Stimulated activated naive B cell treated with anti-CD40 and anti-IgM and Interleukin-4, amounts not matched to agents 10 μg/mL and 1 μg/mL and 100 μg/mL, for 72 hours (primary cell): ENCODE data around the gene TOM1L2.

Source experiments
- ATAC-seq, 2 donors: fragments of 150-1000 bp; cut with Tn5 transposase; replicated peaks; 2 replicates each; pipeline ENCODE4 v1.10.0; 2021; ENCODE audit warnings: moderate library complexity in 1 of 2
- DNase-seq: peaks from one replicate; pipeline ENCODE4 v3.0.0; 2021
- H3K27ac Mint-ChIP-seq: one replicate; pipeline ENCODE4 v1.8.0; 2022; ENCODE audit warnings: mild to moderate bottlenecking, mixed read lengths
- H3K27me3 Mint-ChIP-seq, 2 donors: one replicate each; pipeline ENCODE4 v1.8.0; 2022; ENCODE audit warnings: mixed read lengths in 2 of 2
- H3K36me3 Mint-ChIP-seq, 2 donors: one replicate each; pipeline ENCODE4 v1.8.0; 2022; ENCODE audit warnings: mixed read lengths in 2 of 2, mild to moderate bottlenecking in 1 of 2
- H3K4me1 Mint-ChIP-seq, 2 donors: one replicate each; pipeline ENCODE4 v1.8.0; 2022; ENCODE audit warnings: mixed read lengths in 2 of 2, mild to moderate bottlenecking in 1 of 2
- H3K4me3 Mint-ChIP-seq, 2 donors: one replicate each; pipeline ENCODE4 v1.8.0; 2022; ENCODE audit warnings: mild to moderate bottlenecking in 2 of 2, mixed read lengths in 2 of 2, moderate library complexity in 1 of 2
- H3K9me3 Mint-ChIP-seq, 2 donors: one replicate each; pipeline ENCODE4 v1.8.0; 2022; ENCODE audit warnings: mixed read lengths in 2 of 2, mild to moderate bottlenecking in 1 of 2

TOM1L2 gene

DNA sequence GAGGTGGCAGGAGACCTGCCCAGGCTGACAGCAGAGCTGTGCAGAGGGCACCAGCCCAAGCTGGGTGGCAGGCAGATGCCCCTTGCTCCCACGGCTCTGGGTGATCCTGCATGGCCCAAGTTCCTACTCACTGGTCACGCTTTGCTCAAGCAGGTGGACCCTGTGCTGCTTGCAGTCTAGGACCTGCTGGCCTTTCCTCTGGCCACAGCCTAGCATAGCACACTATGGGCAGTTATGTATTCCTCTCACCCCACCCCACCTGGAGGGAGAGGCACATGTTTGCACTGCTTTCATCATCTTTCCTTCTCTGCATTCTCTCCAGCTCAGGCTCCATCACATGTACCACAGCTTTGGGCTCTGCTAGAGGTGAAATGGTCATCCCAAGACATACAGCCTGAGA is 115.8 kb downstream of the TOM1L2 start:
- no peak overlapping the region for H3K4me3 Mint-ChIP-seq
- DNase-seq (no peak), ATAC-seq (no peak)
- H3K9me3 Mint-ChIP-seq: no peaks in the 10 kb centered on the region
- no peaks in the 10 kb centered on the region for H3K27me3 Mint-ChIP-seq
- H3K36me3 Mint-ChIP-seq: no peaks in the 10 kb centered on the region
- H3K4me1 Mint-ChIP-seq: peaks cover 8 to 14% of the 10 kb centered on the region in 2 donors
- no peak overlapping the region for H3K27ac Mint-ChIP-seq

GRCh38 chr17:17855976-17856375 is 116.2 kb downstream of the TOM1L2 start:
- ATAC-seq (no peak), DNase-seq (no peak)
- no peaks in the 10 kb centered on the region for H3K36me3 Mint-ChIP-seq
- H3K27ac Mint-ChIP-seq: no peak overlapping the region
- H3K9me3 Mint-ChIP-seq: no peaks in the 10 kb centered on the region
- no peaks in the 10 kb centered on the region for H3K27me3 Mint-ChIP-seq
- H3K4me3 Mint-ChIP-seq: no peak overlapping the region
- H3K4me1 Mint-ChIP-seq: peaks cover 11 to 18% of the 10 kb centered on the region in 2 donors

DNA sequence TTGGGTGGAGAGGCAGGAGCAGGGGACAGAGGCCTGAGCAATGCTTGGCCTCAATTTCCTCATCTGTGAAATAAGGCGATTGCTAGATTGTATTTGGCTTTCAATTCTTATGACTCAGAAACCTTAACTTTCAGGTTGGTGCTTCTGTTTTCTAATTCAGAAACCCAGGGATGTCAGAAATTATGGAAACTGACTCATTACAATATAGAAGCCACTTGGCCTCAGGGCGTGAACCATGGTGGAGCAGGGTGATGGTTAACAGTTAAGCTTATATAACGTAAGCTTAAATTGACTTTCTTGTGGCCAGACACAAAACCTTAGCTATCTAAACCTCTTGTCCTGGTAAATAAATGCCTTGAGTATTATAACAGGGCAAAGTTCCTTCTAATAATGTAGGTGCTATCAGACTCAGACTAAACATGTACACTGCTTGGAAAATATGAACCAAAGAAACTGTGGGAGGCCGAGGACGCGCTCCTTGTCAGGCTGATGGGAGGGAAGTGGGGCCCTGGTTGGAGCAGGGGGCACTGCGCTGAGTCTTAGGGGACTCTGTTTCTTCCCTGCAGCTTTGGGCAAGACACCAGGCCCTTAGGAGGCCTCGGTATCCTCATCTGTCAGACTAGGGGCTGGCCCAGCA is 118.3 kb downstream of the TOM1L2 start:
- no peak for DNase-seq
- Mint-ChIP-seq H3K27me3 (no peaks in the 10 kb centered on the region), H3K4me1 (peaks cover 26 to 39% of the 10 kb centered on the region in 2 donors)

GRCh38 chr17:17852930-17853329 is 119.3 kb downstream of the TOM1L2 start:
- Mint-ChIP-seq H3K4me3 (no peak overlapping the region), H3K27ac (no peak overlapping the region), H3K4me1 (peaks cover 31 to 46% of the 10 kb centered on the region in 2 donors)

More for the DNA sequence above, 118.3 kb downstream of the TOM1L2 start:
- Mint-ChIP-seq H3K36me3 (peaks cover 0 to 2% of the 10 kb centered on the region in 2 donors), H3K4me3 (no peak overlapping the region), H3K27ac (peak overlapping the region; percentile 25), H3K9me3 (no peaks in the 10 kb centered on the region)
- peak in 1 of 2 donors; percentile 44 for ATAC-seq

GRCh38 chr17:17851103-17852002 is 120.8 kb downstream of the TOM1L2 start:
- ATAC-seq: no peak
- Mint-ChIP-seq H3K36me3 (peaks cover 0 to 2% of the 10 kb centered on the region in 2 donors), H3K9me3 (no peaks in the 10 kb centered on the region), H3K4me1 (peaks cover 31 to 53% of the 10 kb centered on the region in 2 donors), H3K4me3 (no peak overlapping the region), H3K27ac (no peak overlapping the region), H3K27me3 (no peaks in the 10 kb centered on the region)
- no peak for DNase-seq

More at GRCh38 chr17:17852930-17853329, 119.3 kb downstream of the TOM1L2 start:
- no peaks in the 10 kb centered on the region for H3K27me3 Mint-ChIP-seq
- peaks cover 0 to 2% of the 10 kb centered on the region in 2 donors for H3K36me3 Mint-ChIP-seq
- ATAC-seq: no peak
- H3K9me3 Mint-ChIP-seq: no peaks in the 10 kb centered on the region
- DNase-seq: no peak

GRCh38 chr17:17849845-17850373 is 122.3 kb downstream of the TOM1L2 start:
- DNase-seq: no peak

GRCh38 chr17:17849147-17849820 is 122.9 kb downstream of the TOM1L2 start:
- ATAC-seq (peak; percentile 84 to 85), DNase-seq (no peak)
- peaks cover 30 to 53% of the 10 kb centered on the region in 2 donors for H3K4me1 Mint-ChIP-seq
- H3K27me3 Mint-ChIP-seq: no peaks in the 10 kb centered on the region
- H3K9me3 Mint-ChIP-seq: no peaks in the 10 kb centered on the region
- peaks cover 0 to 2% of the 10 kb centered on the region in 2 donors for H3K36me3 Mint-ChIP-seq
- peak overlapping the region in 1 of 2 donors; percentile 40 for H3K4me3 Mint-ChIP-seq
- peak overlapping the region; percentile 85 for H3K27ac Mint-ChIP-seq

More at GRCh38 chr17:17849845-17850373, 122.3 kb downstream of the TOM1L2 start:
- Mint-ChIP-seq H3K4me1 (peaks cover 30 to 53% of the 10 kb centered on the region in 2 donors), H3K4me3 (no peak overlapping the region), H3K36me3 (peaks cover 0 to 2% of the 10 kb centered on the region in 2 donors), H3K27me3 (no peaks in the 10 kb centered on the region), H3K27ac (peak overlapping the region; percentile 85), H3K9me3 (no peaks in the 10 kb centered on the region)
- ATAC-seq: peak; percentile 74 to 76

DNA sequence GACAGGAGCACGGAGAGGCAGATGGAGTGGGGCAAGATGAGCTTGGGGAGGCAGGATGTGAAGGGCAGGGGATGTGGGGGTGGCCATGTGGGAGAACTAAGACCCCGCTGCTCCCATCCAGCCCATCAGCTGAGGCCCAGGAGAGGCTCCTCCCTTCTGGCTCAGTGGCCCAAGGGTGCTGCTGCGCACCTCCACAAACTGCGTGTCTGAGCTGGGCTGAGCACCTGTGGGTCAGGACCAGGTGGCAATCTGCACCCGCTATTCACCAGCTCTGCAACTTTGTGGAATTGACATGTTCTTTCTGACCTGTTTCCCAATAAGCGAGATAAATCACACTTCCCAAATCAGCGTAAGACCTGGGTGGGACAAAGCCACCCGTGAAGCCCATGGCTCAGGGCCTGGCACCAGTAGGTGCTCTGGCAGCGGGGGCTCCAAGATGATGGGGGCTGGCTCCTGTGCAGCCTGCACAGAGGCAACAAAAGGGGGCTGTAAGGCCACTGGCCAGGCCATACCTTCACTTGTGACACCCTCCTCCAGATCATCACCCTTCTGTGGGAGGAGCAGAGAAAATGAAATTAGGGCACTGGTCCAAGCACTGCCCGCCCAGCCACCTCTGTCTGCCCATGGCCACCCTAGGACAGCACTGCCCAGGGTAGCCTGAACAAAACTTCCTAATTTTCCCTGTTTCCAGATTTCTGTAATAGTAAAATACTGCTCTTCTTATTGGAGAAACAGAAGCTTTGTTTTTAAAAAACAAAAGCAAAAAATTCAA is 123.7 kb downstream of the TOM1L2 start:
- peak overlapping the region; percentile 56 for H3K27ac Mint-ChIP-seq
- no peak for DNase-seq
- ATAC-seq: no peak
- no peaks in the 10 kb centered on the region for H3K9me3 Mint-ChIP-seq
- H3K27me3 Mint-ChIP-seq: no peaks in the 10 kb centered on the region
- H3K36me3 Mint-ChIP-seq: peaks cover 0 to 2% of the 10 kb centered on the region in 2 donors
- peaks cover 30 to 51% of the 10 kb centered on the region in 2 donors for H3K4me1 Mint-ChIP-seq
- peak overlapping the region in 1 of 2 donors; percentile 13 for H3K4me3 Mint-ChIP-seq

GRCh38 chr17:17847726-17848125 is 124.5 kb downstream of the TOM1L2 start:
- Mint-ChIP-seq H3K27ac (no peak overlapping the region), H3K4me1 (peaks cover 30 to 48% of the 10 kb centered on the region in 2 donors), H3K9me3 (no peaks in the 10 kb centered on the region), H3K36me3 (peaks cover 0 to 2% of the 10 kb centered on the region in 2 donors), H3K27me3 (no peaks in the 10 kb centered on the region), H3K4me3 (no peak overlapping the region)
- ATAC-seq (no peak), DNase-seq (no peak)

DNA sequence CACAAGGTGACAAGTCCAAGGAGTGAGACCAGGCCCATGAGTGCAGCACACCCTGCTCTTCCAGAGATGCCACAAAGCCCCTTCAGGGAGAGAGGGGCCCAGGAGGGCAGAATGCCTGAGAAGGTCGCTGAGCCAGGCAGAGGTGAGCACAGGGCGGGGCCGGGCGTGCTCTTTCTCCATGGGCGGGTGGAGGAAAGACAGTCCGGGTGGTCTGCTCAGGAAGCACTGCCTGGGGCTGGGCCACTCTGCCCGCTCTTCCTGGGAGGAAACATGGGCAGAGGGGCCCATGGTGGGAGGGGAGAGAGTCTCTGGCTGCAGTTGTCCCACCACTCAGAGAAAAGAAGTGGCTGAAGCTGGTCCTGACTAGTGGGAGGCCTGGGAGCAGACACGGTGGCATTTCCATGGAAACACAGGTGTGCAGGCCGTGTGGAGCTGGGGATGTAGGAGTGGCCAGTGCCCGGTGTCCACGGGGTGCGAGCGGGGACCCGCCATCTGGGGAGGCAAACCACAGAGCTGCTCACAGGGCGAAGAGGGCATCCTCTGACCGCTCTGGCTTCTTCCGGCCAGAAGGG is 125.0 kb downstream of the TOM1L2 start:
- peaks cover 0 to 2% of the 10 kb centered on the region in 2 donors for H3K36me3 Mint-ChIP-seq
- H3K4me1 Mint-ChIP-seq: peaks cover 30 to 47% of the 10 kb centered on the region in 2 donors
- H3K4me3 Mint-ChIP-seq: no peak overlapping the region
- peak overlapping the region; percentile 51 for H3K27ac Mint-ChIP-seq
- ATAC-seq: no peak
- H3K9me3 Mint-ChIP-seq: no peaks in the 10 kb centered on the region
- no peaks in the 10 kb centered on the region for H3K27me3 Mint-ChIP-seq
- no peak for DNase-seq

DNA sequence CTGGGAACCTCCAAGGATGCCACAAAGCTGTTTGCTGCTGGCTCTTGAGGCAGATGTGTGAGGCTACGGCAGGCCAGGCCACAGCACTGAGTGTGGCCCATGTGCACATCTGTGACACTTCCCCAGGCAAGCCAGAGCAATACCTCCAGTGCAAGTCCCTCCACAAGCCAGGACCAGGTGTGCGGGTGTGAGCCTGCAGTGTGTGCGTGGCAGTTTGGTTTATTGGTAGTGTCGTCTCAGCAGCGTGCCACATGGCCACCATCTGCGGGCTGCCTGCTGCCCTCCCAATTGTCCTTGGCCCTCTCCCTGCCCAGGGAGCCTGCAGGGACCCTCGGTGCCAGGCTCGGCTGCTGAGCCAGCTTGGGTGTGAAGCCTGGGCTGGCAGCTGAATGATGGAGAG is 125.6 kb downstream of the TOM1L2 start:
- DNase-seq: no peak
- Mint-ChIP-seq H3K27ac (peak overlapping the region; percentile 51), H3K36me3 (peaks cover 0 to 2% of the 10 kb centered on the region in 2 donors), H3K4me3 (no peak overlapping the region), H3K27me3 (no peaks in the 10 kb centered on the region), H3K9me3 (no peaks in the 10 kb centered on the region), H3K4me1 (peaks cover 26 to 46% of the 10 kb centered on the region in 2 donors)
- no peak for ATAC-seq

GRCh38 chr17:17846003-17846402 is 126.2 kb downstream of the TOM1L2 start:
- ATAC-seq (no peak), DNase-seq (no peak)
- Mint-ChIP-seq H3K27me3 (no peaks in the 10 kb centered on the region), H3K9me3 (no peaks in the 10 kb centered on the region), H3K27ac (peak overlapping the region; percentile 65), H3K36me3 (peaks cover 0 to 2% of the 10 kb centered on the region in 2 donors), H3K4me3 (no peak overlapping the region), H3K4me1 (peaks cover 24 to 46% of the 10 kb centered on the region in 2 donors)
